Measurements from ENCODE around the gene STX8. TPM values are rescaled to one million over a fixed set of nuclear protein-coding genes. Genes with fewer than 3 reads are reported as not detected.
"Not testable (repeated sequence)": the region's sequence is repeated elsewhere in the genome, so short reads cannot be mapped to it uniquely, and the experiment has no call there.

STX8 gene
- total and polyA plus RNA-seq, 3 experiments from 2014 or later: 63.3 to 171 (median 64.8) TPM

GRCh38 chr17:9380361-9380760 is 195.3 kb downstream of the STX8 start:
- Histone ChIP-seq H3K4me3 (ENCODE audit: low read length) (no peak overlapping the region), H3K9me3 (ENCODE audit: low read length) (no peaks in the 10 kb centered on the region), H3K27ac (ENCODE audit: low read depth, low read length) (no peak overlapping the region), H3K4me1 (ENCODE audit: insufficient read depth, low read length) (no peaks in the 10 kb centered on the region), H3K27me3 (ENCODE audit: insufficient read depth, low read length, poor library complexity, severe bottlenecking) (no peaks in the 10 kb centered on the region), H3K36me3 (ENCODE audit: insufficient read depth, low read length) (no peaks in the 10 kb centered on the region)
- DNase-seq: no peak
- ChIA-PET CTCF (no interaction called here), POLR2A (no interaction called here)
- peaks cover 28 to 41% (median 29%) of the 10 kb centered on the region in 3 donors for H3K36me3 Mint-ChIP-seq
- H3K4me3 Mint-ChIP-seq: no peak overlapping the region
- H3K4me1 Mint-ChIP-seq: peaks cover 0 to 5% (median 0%) of the 10 kb centered on the region in 3 donors
- H3K9me3 Mint-ChIP-seq: no peaks in the 10 kb centered on the region
- no peak overlapping the region for H3K27ac Mint-ChIP-seq
- H3K27me3 Mint-ChIP-seq: no peaks in the 10 kb centered on the region

GRCh38 chr17:9376177-9376576 is 199.4 kb downstream of the STX8 start:
- H3K4me1 ChIP-seq (ENCODE audit: insufficient read depth, low read length); H3K27me3 ChIP-seq (ENCODE audit: insufficient read depth, low read length, poor library complexity, severe bottlenecking); DNase-seq; H3K9me3 ChIP-seq (ENCODE audit: low read length); H3K27ac Mint-ChIP-seq; H3K9me3 Mint-ChIP-seq; H3K4me3 Mint-ChIP-seq; CTCF ChIA-PET; H3K27ac ChIP-seq (ENCODE audit: low read depth, low read length); H3K36me3 ChIP-seq (ENCODE audit: insufficient read depth, low read length); POLR2A ChIA-PET; H3K27me3 Mint-ChIP-seq; H3K4me3 ChIP-seq (ENCODE audit: low read length): not testable (repeated sequence)
- peaks cover 0 to 11% (median 0%) of the 10 kb centered on the region in 3 donors for H3K4me1 Mint-ChIP-seq
- peaks cover 27 to 36% (median 28%) of the 10 kb centered on the region in 3 donors for H3K36me3 Mint-ChIP-seq

GRCh38 chr17:9371019-9371418 is 204.6 kb downstream of the STX8 start:
- Histone ChIP-seq H3K9me3 (ENCODE audit: low read length) (no peaks in the 10 kb centered on the region), H3K4me3 (ENCODE audit: low read length) (no peak overlapping the region), H3K4me1 (ENCODE audit: insufficient read depth, low read length) (no peaks in the 10 kb centered on the region), H3K27me3 (ENCODE audit: insufficient read depth, low read length, poor library complexity, severe bottlenecking) (no peaks in the 10 kb centered on the region), H3K27ac (ENCODE audit: low read depth, low read length) (no peak overlapping the region), H3K36me3 (ENCODE audit: insufficient read depth, low read length) (no peaks in the 10 kb centered on the region)
- Mint-ChIP-seq H3K9me3 (no peaks in the 10 kb centered on the region), H3K27ac (no peak overlapping the region), H3K36me3 (peaks cover 4 to 11% (median 9%) of the 10 kb centered on the region in 3 donors), H3K4me3 (no peak overlapping the region), H3K4me1 (peaks cover 5 to 12% (median 7%) of the 10 kb centered on the region in 3 donors), H3K27me3 (no peaks in the 10 kb centered on the region)
- ChIA-PET POLR2A (no interaction called here), CTCF (no interaction called here)
- DNase-seq: no peak

GRCh38 chr17:9370467-9370866 is 205.2 kb downstream of the STX8 start:
- CTCF ChIA-PET: no interaction called here
- Mint-ChIP-seq H3K36me3 (peaks cover 0 to 7% (median 5%) of the 10 kb centered on the region in 3 donors), H3K27me3 (no peaks in the 10 kb centered on the region), H3K27ac (no peak overlapping the region), H3K9me3 (no peaks in the 10 kb centered on the region), H3K4me3 (no peak overlapping the region), H3K4me1 (peaks cover 5 to 12% (median 7%) of the 10 kb centered on the region in 3 donors)
- no peaks in the 10 kb centered on the region for H3K36me3 ChIP-seq (ENCODE audit: insufficient read depth, low read length)
- DNase-seq: no peak
- no peaks in the 10 kb centered on the region for H3K4me1 ChIP-seq (ENCODE audit: insufficient read depth, low read length)
- H3K4me3 ChIP-seq (ENCODE audit: low read length): no peak overlapping the region
- POLR2A ChIA-PET: no interaction called here
- H3K27ac ChIP-seq (ENCODE audit: low read depth, low read length): no peak overlapping the region
- no peaks in the 10 kb centered on the region for H3K9me3 ChIP-seq (ENCODE audit: low read length)
- no peaks in the 10 kb centered on the region for H3K27me3 ChIP-seq (ENCODE audit: insufficient read depth, low read length, poor library complexity, severe bottlenecking)

- no peak for DNase-seq
- Histone ChIP-seq H3K4me1 (ENCODE audit: insufficient read depth, low read length) (no peaks in the 10 kb centered on the region), H3K27me3 (ENCODE audit: insufficient read depth, low read length, poor library complexity, severe bottlenecking) (no peaks in the 10 kb centered on the region), H3K36me3 (ENCODE audit: insufficient read depth, low read length) (no peaks in the 10 kb centered on the region), H3K27ac (ENCODE audit: low read depth, low read length) (no peak overlapping the region), H3K9me3 (ENCODE audit: low read length) (no peaks in the 10 kb centered on the region), H3K4me3 (ENCODE audit: low read length) (no peak overlapping the region)
- H3K4me3 Mint-ChIP-seq: peak overlapping the region in 1 of 7 donors; percentile 51
- no peak overlapping the region for H3K27ac Mint-ChIP-seq
- CTCF ChIA-PET: no interaction called here
- H3K9me3 Mint-ChIP-seq: no peaks in the 10 kb centered on the region
- H3K36me3 Mint-ChIP-seq: peaks cover 0 to 7% (median 5%) of the 10 kb centered on the region in 3 donors
- H3K27me3 Mint-ChIP-seq: no peaks in the 10 kb centered on the region
- POLR2A ChIA-PET: no interaction called here
- H3K4me1 Mint-ChIP-seq: peaks cover 10 to 21% (median 19%) of the 10 kb centered on the region in 3 donors
Measured at GRCh38 chr17:9368631-9369030, 207.0 kb downstream of the STX8 start.

GRCh38 chr17:9367156-9367555 is 208.5 kb downstream of the STX8 start:
- Mint-ChIP-seq H3K9me3 (no peaks in the 10 kb centered on the region), H3K27me3 (no peaks in the 10 kb centered on the region), H3K27ac (no peak overlapping the region), H3K4me1 (peaks cover 10 to 21% (median 19%) of the 10 kb centered on the region in 3 donors), H3K4me3 (no peak overlapping the region), H3K36me3 (peaks cover 0 to 7% (median 5%) of the 10 kb centered on the region in 3 donors)
- no peaks in the 10 kb centered on the region for H3K27me3 ChIP-seq (ENCODE audit: insufficient read depth, low read length, poor library complexity, severe bottlenecking)
- H3K4me1 ChIP-seq (ENCODE audit: insufficient read depth, low read length): no peaks in the 10 kb centered on the region
- no peak overlapping the region for H3K4me3 ChIP-seq (ENCODE audit: low read length)
- H3K36me3 ChIP-seq (ENCODE audit: insufficient read depth, low read length): no peaks in the 10 kb centered on the region
- no peak overlapping the region for H3K27ac ChIP-seq (ENCODE audit: low read depth, low read length)
- ChIA-PET POLR2A (no interaction called here), CTCF (no interaction called here)
- no peaks in the 10 kb centered on the region for H3K9me3 ChIP-seq (ENCODE audit: low read length)
- no peak for DNase-seq

GRCh38 chr17:9364837-9365430 is 210.7 kb downstream of the STX8 start:
- H3K9me3 Mint-ChIP-seq: no peaks in the 10 kb centered on the region
- H3K4me1 Mint-ChIP-seq: peaks cover 5 to 15% (median 12%) of the 10 kb centered on the region in 3 donors
- Histone ChIP-seq H3K4me3 (ENCODE audit: low read length) (no peak overlapping the region), H3K36me3 (ENCODE audit: insufficient read depth, low read length) (no peaks in the 10 kb centered on the region), H3K4me1 (ENCODE audit: insufficient read depth, low read length) (no peaks in the 10 kb centered on the region), H3K27me3 (ENCODE audit: insufficient read depth, low read length, poor library complexity, severe bottlenecking) (no peaks in the 10 kb centered on the region), H3K9me3 (ENCODE audit: low read length) (no peaks in the 10 kb centered on the region), H3K27ac (ENCODE audit: low read depth, low read length) (no peak overlapping the region)
- ChIA-PET POLR2A (no interaction called here), CTCF (no interaction called here)
- H3K36me3 Mint-ChIP-seq: peaks cover 0 to 5% (median 3%) of the 10 kb centered on the region in 3 donors
- H3K27ac Mint-ChIP-seq: no peak overlapping the region
- no peak overlapping the region for H3K4me3 Mint-ChIP-seq
- H3K27me3 Mint-ChIP-seq: no peaks in the 10 kb centered on the region
- no peak for DNase-seq

GRCh38 chr17:9363440-9364350 is 211.9 kb downstream of the STX8 start:
- peaks cover 0 to 3% (median 2%) of the 10 kb centered on the region in 3 donors for H3K36me3 Mint-ChIP-seq
- H3K4me1 ChIP-seq (ENCODE audit: insufficient read depth, low read length): no peaks in the 10 kb centered on the region
- no peak overlapping the region for H3K27ac ChIP-seq (ENCODE audit: low read depth, low read length)
- H3K27me3 ChIP-seq (ENCODE audit: insufficient read depth, low read length, poor library complexity, severe bottlenecking): no peaks in the 10 kb centered on the region
- H3K27me3 Mint-ChIP-seq: no peaks in the 10 kb centered on the region
- H3K4me1 Mint-ChIP-seq: peaks cover 5 to 13% (median 12%) of the 10 kb centered on the region in 3 donors
- no peak for DNase-seq
- H3K4me3 Mint-ChIP-seq: no peak overlapping the region
- H3K9me3 ChIP-seq (ENCODE audit: low read length): no peaks in the 10 kb centered on the region
- peak overlapping the region in 1 of 8 donors; percentile 21 for H3K27ac Mint-ChIP-seq
- no peak overlapping the region for H3K4me3 ChIP-seq (ENCODE audit: low read length)
- no peaks in the 10 kb centered on the region for H3K36me3 ChIP-seq (ENCODE audit: insufficient read depth, low read length)
- CTCF ChIA-PET: no interaction called here
- no peaks in the 10 kb centered on the region for H3K9me3 Mint-ChIP-seq
- POLR2A ChIA-PET: no interaction called here
